Measurements from ENCODE around the gene MT3.

GRCh38 chr16:56639045-56639444 is 49.7 kb downstream of the MT3 start:
- TF ChIP-seq, protein P1, sequence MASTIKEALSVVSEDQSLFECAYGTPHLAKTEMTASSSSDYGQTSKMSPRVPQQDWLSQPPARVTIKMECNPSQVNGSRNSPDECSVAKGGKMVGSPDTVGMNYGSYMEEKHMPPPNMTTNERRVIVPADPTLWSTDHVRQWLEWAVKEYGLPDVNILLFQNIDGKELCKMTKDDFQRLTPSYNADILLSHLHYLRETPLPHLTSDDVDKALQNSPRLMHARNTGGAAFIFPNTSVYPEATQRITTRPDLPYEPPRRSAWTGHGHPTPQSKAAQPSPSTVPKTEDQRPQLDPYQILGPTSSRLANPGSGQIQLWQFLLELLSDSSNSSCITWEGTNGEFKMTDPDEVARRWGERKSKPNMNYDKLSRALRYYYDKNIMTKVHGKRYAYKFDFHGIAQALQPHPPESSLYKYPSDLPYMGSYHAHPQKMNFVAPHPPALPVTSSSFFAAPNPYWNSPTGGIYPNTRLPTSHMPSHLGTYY (CRISPR knock-in tag; IDR thresholded peaks at IDR 0.05) = no peak
- TF ChIP-seq CREB1 (CRISPR knock-in tag; IDR thresholded peaks at IDR 0.05) (no peak), NFYB (CRISPR knock-in tag; conservative IDR thresholded peaks at IDR 0.05; ENCODE audit: low read depth) (no peak), ZNF416 (CRISPR knock-in tag; IDR thresholded peaks at IDR 0.05) (no peak), NR2C2 (CRISPR knock-in tag; IDR thresholded peaks at IDR 0.05) (no peak), ESRRA (CRISPR knock-in tag; IDR thresholded peaks at IDR 0.05; ENCODE audit: borderline replicate concordance) (no peak), TEAD4 (CRISPR knock-in tag; IDR thresholded peaks at IDR 0.05) (no peak), E2F5 (CRISPR knock-in tag; IDR thresholded peaks at IDR 0.05) (no peak), MAX (CRISPR knock-in tag; IDR thresholded peaks at IDR 0.05) (no peak), CTCF (IDR thresholded peaks at IDR 0.05) (no peak)
- TF ChIP-seq, protein P2, sequence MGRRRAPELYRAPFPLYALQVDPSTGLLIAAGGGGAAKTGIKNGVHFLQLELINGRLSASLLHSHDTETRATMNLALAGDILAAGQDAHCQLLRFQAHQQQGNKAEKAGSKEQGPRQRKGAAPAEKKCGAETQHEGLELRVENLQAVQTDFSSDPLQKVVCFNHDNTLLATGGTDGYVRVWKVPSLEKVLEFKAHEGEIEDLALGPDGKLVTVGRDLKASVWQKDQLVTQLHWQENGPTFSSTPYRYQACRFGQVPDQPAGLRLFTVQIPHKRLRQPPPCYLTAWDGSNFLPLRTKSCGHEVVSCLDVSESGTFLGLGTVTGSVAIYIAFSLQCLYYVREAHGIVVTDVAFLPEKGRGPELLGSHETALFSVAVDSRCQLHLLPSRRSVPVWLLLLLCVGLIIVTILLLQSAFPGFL (CRISPR knock-in tag; IDR thresholded peaks at IDR 0.05; ENCODE audit: borderline replicate concordance) = no peak
- TF ChIP-seq, protein P3, sequence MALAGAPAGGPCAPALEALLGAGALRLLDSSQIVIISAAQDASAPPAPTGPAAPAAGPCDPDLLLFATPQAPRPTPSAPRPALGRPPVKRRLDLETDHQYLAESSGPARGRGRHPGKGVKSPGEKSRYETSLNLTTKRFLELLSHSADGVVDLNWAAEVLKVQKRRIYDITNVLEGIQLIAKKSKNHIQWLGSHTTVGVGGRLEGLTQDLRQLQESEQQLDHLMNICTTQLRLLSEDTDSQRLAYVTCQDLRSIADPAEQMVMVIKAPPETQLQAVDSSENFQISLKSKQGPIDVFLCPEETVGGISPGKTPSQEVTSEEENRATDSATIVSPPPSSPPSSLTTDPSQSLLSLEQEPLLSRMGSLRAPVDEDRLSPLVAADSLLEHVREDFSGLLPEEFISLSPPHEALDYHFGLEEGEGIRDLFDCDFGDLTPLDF (CRISPR knock-in tag; IDR thresholded peaks at IDR 0.05) = no peak
- TF ChIP-seq, protein P4, sequence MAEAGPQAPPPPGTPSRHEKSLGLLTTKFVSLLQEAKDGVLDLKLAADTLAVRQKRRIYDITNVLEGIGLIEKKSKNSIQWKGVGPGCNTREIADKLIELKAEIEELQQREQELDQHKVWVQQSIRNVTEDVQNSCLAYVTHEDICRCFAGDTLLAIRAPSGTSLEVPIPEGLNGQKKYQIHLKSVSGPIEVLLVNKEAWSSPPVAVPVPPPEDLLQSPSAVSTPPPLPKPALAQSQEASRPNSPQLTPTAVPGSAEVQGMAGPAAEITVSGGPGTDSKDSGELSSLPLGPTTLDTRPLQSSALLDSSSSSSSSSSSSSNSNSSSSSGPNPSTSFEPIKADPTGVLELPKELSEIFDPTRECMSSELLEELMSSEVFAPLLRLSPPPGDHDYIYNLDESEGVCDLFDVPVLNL (CRISPR knock-in tag; IDR thresholded peaks at IDR 0.05; ENCODE audit: borderline replicate concordance, low read depth) = no peak
